Panc1 (cell line): ENCODE results near the gene PLCH2. TPM values are rescaled to one million over a fixed set of nuclear protein-coding genes. Genes with fewer than 3 reads are reported as not detected.
"Not testable (repeated sequence)": the region's sequence is repeated elsewhere in the genome, so short reads cannot be mapped to it uniquely, and the experiment has no call there.

ENCODE experiments used
- ATAC-seq: fragments of 200-7000 bp; cut with Tn5 transposase; 2 replicates; pipeline ENCODE4 v1.9.1; 2020; ENCODE audit warnings: mild to moderate bottlenecking, moderate library complexity
- BruUV-seq: library from RNA; stranded (reverse); fragments of 400-500 nt; replicated peaks from 2 replicates; lab custom pipeline; 2021; lab: Mats Ljungman, UMichigan
- CTCF ChIA-PET: fragments of 300-600 bp; sonication (Branson Sonifier 250); formaldehyde crosslinking; loops from one replicate; lab custom pipeline; 2022; ENCODE audit warnings: antibody characterized with exemption; lab: Charles Lee
- POLR2A ChIA-PET: fragments of 300-600 bp; sonication (Branson Sonifier 250); formaldehyde crosslinking; loops from one replicate; lab custom pipeline; 2022; ENCODE audit warnings: antibody characterized with exemption; lab: Charles Lee
- DNase-seq: peaks from one replicate; pipeline ENCODE4 v3.0.0-alpha.2; 2010; ENCODE audit warnings: low read depth, low spot score
- H3K27ac ChIP-seq: 2 replicates; pipeline ENCODE4 v1.5.1; 2011; ENCODE audit warnings: mild to moderate bottlenecking, low read length, inconsistent platforms
- H3K27me3 ChIP-seq: fragments of 200-500 bp; sonication (Bioruptor generic); 2 replicates; pipeline ENCODE4 v1.6.0; 2014; ENCODE audit warnings: low read length, inconsistent platforms; ENCODE audit not compliant: control insufficient read depth, insufficient read depth
- H3K36me3 ChIP-seq: fragments of 200-500 bp; sonication (Bioruptor generic); 2 replicates; pipeline ENCODE4 v1.5.1; 2014; ENCODE audit warnings: inconsistent platforms, mild to moderate bottlenecking, low read length, moderate library complexity; ENCODE audit not compliant: control insufficient read depth, insufficient read depth
- H3K4me1 ChIP-seq: 2 replicates; pipeline ENCODE4 v1.5.1; 2011; ENCODE audit warnings: inconsistent platforms, mild to moderate bottlenecking, low read length, moderate library complexity; ENCODE audit not compliant: control insufficient read depth, insufficient read depth
- H3K4me3 ChIP-seq, 2 experiments: 2 replicates each; pipeline ENCODE4 v1.5.1; 2011 to 2012; ENCODE audit warnings: low read depth in 2 of 2, low read length in 2 of 2, mild to moderate bottlenecking in 2 of 2, inconsistent platforms in 1 of 2, moderate library complexity in 1 of 2
- H3K9me3 ChIP-seq: fragments of 200-500 bp; sonication (Bioruptor generic); 2 replicates; pipeline ENCODE4 v1.5.1; 2014; ENCODE audit warnings: low read depth, mild to moderate bottlenecking, inconsistent platforms, low read length, moderate library complexity; ENCODE audit not compliant: control insufficient read depth, insufficient read depth
- SIN3A ChIP-seq: IDR thresholded peaks from 2 replicates; pipeline ENCODE4 v1.6.1; 2012; ENCODE audit warnings: low read depth, mild to moderate bottlenecking, low read length, moderate library complexity, borderline replicate concordance; ENCODE audit not compliant: insufficient read depth
- in situ Hi-C: cut with HindIII; loops from 2 replicates; pipeline ENCODE4 v1.10.0; 2016; ENCODE audit warnings: low sequenced_read_pairs, low pct_unique_long_range_greater_than_20kb
- intact Hi-C: fragments of 100-400 bp; cut with micrococcal nuclease; formaldehyde crosslinking; loops from one replicate; pipeline ENCODE4 v1.10.0; 2022; ENCODE audit not compliant: unreplicated experiment
- total RNA-seq: library from RNA; stranded (reverse); gene quantifications from one replicate; pipeline ENCODE4 v1.2.1, GENCODE V29; 2021; ENCODE audit not compliant: unreplicated experiment
- TF ChIP-seq, protein P1 (sequence below), 2 experiments: IDR thresholded peaks; 2 replicates each; pipeline ENCODE4 v1.6.1; 2011 to 2012; ENCODE audit warnings: low read depth in 2 of 2, control low read depth in 1 of 2, low read length in 1 of 2, mild to moderate bottlenecking in 1 of 2, moderate library complexity in 1 of 2; ENCODE audit not compliant: insufficient read depth in 1 of 2
- TF ChIP-seq, protein P2 (sequence below): fragments of 450-650 bp; IDR thresholded peaks from 2 replicates; pipeline ENCODE4 v1.5.1; 2017; ENCODE audit warnings: mild to moderate bottlenecking

The PLCH2 gene
- total RNA-seq, 1 experiment from 2014 or later = 41.2 TPM

DNA sequence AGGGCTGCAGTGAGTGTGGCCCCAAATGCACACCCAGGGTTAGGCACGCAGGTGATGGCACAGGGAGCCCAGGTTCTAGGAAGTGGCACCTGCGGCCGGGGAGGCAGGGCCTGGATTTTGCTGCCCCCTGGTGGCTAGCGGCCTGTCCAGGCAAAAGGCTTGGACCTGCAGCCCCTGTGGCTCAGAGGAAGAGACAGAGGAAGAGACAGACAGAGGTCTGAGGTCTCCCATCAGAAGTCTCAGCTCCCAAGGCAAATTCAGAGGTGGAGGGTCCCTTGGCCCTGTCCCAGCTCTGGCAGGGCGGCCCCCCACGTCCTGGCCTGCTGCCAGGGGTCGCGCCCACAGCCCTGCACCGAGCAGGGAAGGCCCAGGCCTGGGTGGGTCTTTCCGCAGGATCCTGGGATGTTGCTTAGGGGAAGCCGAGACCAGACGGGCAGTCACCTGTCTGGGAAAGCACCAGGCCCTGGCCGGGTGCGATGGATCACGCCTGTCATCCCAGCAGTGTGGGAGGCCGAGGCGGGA lies 72.0 kb downstream of the PLCH2 start:
- BruUV-seq = no TSS peak
- intact Hi-C loops = loop anchor here (10.0 kb wide), 1 partner anchor 83 kb away; no protein-coding TSS in a partner anchor
- ChIA-PET CTCF (interaction anchor here (0.6 to 1.8 kb wide), 4 partner anchors 78 to 141 kb away, joined by 3 to 7 read pairs (median 3); no protein-coding TSS in a partner anchor), POLR2A (interaction anchor here (0.6 kb wide), 2 partner anchors 53 to 1125 kb away, joined by 5 read pairs; no protein-coding TSS in a partner anchor)
- Histone ChIP-seq H3K36me3 (no peaks in the 10 kb centered on the region), H3K27me3 (no peaks in the 10 kb centered on the region), H3K4me3 (peak overlapping the region; percentile 60 to 76; a peak in 3 of 4 replicates), H3K27ac (peak overlapping the region; percentile 79), H3K4me1 (peaks cover 46% of the 10 kb centered on the region), H3K9me3 (no peaks in the 10 kb centered on the region)
- DNase-seq (no peak), ATAC-seq (peak; percentile 54)
- TF ChIP-seq, protein P1, sequence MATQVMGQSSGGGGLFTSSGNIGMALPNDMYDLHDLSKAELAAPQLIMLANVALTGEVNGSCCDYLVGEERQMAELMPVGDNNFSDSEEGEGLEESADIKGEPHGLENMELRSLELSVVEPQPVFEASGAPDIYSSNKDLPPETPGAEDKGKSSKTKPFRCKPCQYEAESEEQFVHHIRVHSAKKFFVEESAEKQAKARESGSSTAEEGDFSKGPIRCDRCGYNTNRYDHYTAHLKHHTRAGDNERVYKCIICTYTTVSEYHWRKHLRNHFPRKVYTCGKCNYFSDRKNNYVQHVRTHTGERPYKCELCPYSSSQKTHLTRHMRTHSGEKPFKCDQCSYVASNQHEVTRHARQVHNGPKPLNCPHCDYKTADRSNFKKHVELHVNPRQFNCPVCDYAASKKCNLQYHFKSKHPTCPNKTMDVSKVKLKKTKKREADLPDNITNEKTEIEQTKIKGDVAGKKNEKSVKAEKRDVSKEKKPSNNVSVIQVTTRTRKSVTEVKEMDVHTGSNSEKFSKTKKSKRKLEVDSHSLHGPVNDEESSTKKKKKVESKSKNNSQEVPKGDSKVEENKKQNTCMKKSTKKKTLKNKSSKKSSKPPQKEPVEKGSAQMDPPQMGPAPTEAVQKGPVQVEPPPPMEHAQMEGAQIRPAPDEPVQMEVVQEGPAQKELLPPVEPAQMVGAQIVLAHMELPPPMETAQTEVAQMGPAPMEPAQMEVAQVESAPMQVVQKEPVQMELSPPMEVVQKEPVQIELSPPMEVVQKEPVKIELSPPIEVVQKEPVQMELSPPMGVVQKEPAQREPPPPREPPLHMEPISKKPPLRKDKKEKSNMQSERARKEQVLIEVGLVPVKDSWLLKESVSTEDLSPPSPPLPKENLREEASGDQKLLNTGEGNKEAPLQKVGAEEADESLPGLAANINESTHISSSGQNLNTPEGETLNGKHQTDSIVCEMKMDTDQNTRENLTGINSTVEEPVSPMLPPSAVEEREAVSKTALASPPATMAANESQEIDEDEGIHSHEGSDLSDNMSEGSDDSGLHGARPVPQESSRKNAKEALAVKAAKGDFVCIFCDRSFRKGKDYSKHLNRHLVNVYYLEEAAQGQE (IDR thresholded peaks at IDR 0.05; ENCODE audit: insufficient read depth in 1 of 2, low read depth in 2 of 2, low read length in 1 of 2) = 0 out of 4 replicates have a peak, but pooled peaks of 1 of the 2 experiments have one; percentile 40
- TF ChIP-seq, protein P2, sequence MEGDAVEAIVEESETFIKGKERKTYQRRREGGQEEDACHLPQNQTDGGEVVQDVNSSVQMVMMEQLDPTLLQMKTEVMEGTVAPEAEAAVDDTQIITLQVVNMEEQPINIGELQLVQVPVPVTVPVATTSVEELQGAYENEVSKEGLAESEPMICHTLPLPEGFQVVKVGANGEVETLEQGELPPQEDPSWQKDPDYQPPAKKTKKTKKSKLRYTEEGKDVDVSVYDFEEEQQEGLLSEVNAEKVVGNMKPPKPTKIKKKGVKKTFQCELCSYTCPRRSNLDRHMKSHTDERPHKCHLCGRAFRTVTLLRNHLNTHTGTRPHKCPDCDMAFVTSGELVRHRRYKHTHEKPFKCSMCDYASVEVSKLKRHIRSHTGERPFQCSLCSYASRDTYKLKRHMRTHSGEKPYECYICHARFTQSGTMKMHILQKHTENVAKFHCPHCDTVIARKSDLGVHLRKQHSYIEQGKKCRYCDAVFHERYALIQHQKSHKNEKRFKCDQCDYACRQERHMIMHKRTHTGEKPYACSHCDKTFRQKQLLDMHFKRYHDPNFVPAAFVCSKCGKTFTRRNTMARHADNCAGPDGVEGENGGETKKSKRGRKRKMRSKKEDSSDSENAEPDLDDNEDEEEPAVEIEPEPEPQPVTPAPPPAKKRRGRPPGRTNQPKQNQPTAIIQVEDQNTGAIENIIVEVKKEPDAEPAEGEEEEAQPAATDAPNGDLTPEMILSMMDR = peak; percentile 97
- no peak for TF ChIP-seq SIN3A
- in situ Hi-C loops = no loop called here

DNA sequence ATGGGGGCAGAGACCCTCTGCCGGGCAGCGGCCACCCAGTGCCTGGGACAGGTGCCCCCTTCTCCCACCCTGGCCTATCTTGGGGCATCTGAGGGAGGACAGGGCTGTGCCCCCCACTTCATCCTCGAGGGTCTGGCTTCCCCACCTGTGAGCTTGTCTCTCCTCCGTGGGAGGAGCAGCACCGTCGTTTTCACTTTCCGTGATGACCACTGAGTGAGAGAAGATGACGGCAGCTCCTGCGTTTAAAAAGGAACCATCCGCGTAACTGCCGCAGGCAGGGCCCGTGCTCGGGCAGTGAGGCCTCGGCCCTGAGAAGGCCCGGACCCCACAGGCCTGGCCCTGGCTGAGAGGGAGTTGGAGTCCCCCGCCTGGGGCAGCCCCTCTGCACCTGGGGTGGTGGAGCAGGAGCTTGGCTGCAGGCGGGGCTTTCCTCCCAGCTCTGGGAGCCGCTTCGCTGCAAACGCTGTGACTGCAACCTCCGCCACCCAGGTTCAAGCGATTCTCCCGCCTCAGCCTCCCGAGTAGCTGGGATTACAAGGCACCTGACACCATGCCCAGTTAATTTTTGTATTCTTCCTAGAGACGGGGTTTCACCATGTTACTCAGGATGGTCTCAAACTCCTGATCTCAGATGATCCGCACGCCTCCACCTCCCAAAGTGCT lies 73.4 kb downstream of the PLCH2 start:
- DNase-seq, H3K36me3 ChIP-seq, BruUV-seq, H3K4me3 ChIP-seq, POLR2A ChIA-PET, in situ Hi-C loops, ATAC-seq, H3K27me3 ChIP-seq, H3K9me3 ChIP-seq: not testable (repeated sequence)
- Histone ChIP-seq H3K4me1 (peaks cover 32% of the 10 kb centered on the region), H3K27ac (peak overlapping the region; percentile 79)
- CTCF ChIA-PET = interaction anchor here (0.6 to 0.7 kb wide), 3 partner anchors 14 to 49 kb away, joined by 3 to 5 read pairs (median 4); no protein-coding TSS in a partner anchor
- intact Hi-C loops = loop anchor here (10.0 kb wide), 1 partner anchor 85 kb away; no protein-coding TSS in a partner anchor

DNA sequence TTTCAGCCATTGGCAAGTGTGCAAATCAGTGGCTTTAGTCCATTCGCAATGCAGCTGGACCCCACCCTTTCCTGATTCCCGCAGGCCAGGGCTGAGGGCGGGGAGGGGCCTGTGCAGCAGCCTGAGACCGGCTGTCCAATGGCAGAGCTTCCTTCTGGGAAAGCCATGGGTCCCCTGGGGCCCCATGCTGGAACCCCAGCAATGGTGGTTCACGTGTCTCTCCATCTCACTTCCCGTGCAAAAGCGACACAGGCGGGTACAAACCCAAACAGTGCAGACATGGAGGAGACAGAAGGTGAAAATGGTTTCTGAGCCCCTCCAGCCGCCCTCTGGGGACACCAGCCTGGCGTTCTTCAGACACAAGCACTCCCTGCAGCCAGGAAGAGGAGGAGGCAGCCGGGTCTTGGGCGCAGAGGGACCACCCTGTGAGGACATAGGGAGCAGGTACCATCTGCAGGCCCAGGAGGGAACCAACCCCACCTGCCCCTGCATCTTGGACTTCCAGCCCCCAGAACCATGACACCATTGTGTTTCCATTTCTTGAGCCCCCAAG lies 74.3 kb downstream of the PLCH2 start:
- ATAC-seq, H3K4me3 ChIP-seq, intact Hi-C loops, in situ Hi-C loops, H3K27ac ChIP-seq, H3K36me3 ChIP-seq, H3K9me3 ChIP-seq, H3K27me3 ChIP-seq, BruUV-seq, DNase-seq, POLR2A ChIA-PET: not testable (repeated sequence)
- H3K4me1 ChIP-seq = peaks cover 23% of the 10 kb centered on the region
- CTCF ChIA-PET = interaction anchor here (0.6 kb wide), 1 partner anchor 50 kb away, joined by 4 read pairs; no protein-coding TSS in a partner anchor

DNA sequence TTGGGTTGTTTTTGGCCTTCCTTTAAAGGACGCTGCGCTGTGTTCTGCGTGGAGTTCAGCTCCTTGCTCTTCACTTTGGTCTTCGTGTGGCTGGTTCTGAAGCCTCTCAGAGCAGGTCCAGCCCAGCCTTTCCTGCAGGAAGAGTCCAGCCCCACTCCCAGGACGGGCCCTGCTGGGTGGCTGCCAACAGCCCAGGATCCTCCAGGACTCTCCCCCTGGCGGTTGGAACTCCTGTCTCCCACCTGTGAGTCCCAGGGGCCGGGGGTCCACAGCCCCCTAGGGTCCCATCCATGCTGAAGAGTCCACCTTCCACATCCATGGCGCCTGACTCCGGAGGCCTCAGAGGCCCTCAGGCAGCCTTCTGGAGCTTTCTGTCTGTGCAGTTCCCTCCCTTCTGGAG lies 75.5 kb downstream of the PLCH2 start:
- H3K4me1 ChIP-seq = peaks cover 25% of the 10 kb centered on the region
- intact Hi-C loops, BruUV-seq, CTCF ChIA-PET, H3K36me3 ChIP-seq, H3K27me3 ChIP-seq, H3K9me3 ChIP-seq, DNase-seq, POLR2A ChIA-PET, H3K27ac ChIP-seq, in situ Hi-C loops, ATAC-seq, H3K4me3 ChIP-seq: not testable (repeated sequence)
